ENCODE results near the gene CREB3L2.
A peak's percentile ranks its signal among the peaks of the same experiment; 100 is the strongest.

Gene CREB3L2

GRCh38 chr7:138008588-138009349 is 6.9 kb upstream of the CREB3L2 start:
- DNase-seq: peak; percentile 69

GRCh38 chr7:138008019-138008587 is 6.2 kb upstream of the CREB3L2 start:
- no peak for DNase-seq

- no peak for DNase-seq
Observed at GRCh38 chr7:138006106-138006505, 4.2 kb upstream of the CREB3L2 start.

- DNase-seq: no peak
Observed at GRCh38 chr7:138004936-138005335, 3.0 kb upstream of the CREB3L2 start.

GRCh38 chr7:138004046-138004445 is 2.2 kb upstream of the CREB3L2 start:
- no peak for DNase-seq

- DNase-seq: no peak
Observed at GRCh38 chr7:138002828-138003189, 923 bp upstream of the CREB3L2 start.

GRCh38 chr7:138002096-138002827 is 376 bp upstream of the CREB3L2 start:
- DNase-seq: peak; percentile 99

GRCh38 chr7:138000081-138000701 is 1.7 kb downstream of the CREB3L2 start:
- DNase-seq: no peak

- no peak for DNase-seq
Observed at GRCh38 chr7:137999496-138000080, 2.3 kb downstream of the CREB3L2 start.

GRCh38 chr7:137998250-137998649 is 3.6 kb downstream of the CREB3L2 start:
- no peak for DNase-seq

GRCh38 chr7:137996871-137997270 is 5.0 kb downstream of the CREB3L2 start:
- no peak for DNase-seq

GRCh38 chr7:137996386-137996851 is 5.5 kb downstream of the CREB3L2 start:
- DNase-seq: peak; percentile 27

GRCh38 chr7:137994216-137994615 is 7.7 kb downstream of the CREB3L2 start:
- DNase-seq: no peak

- DNase-seq: no peak
Observed at GRCh38 chr7:137993395-137993743, 8.5 kb downstream of the CREB3L2 start.

GRCh38 chr7:137992550-137993394 is 9.1 kb downstream of the CREB3L2 start:
- peak; percentile 67 for DNase-seq

GRCh38 chr7:137992104-137992549 is 9.8 kb downstream of the CREB3L2 start:
- DNase-seq: no peak

- DNase-seq: no peak
Observed at GRCh38 chr7:137990251-137990941, 11.5 kb downstream of the CREB3L2 start.

GRCh38 chr7:137989590-137989989 is 12.3 kb downstream of the CREB3L2 start:
- DNase-seq: no peak

- no peak for DNase-seq
Observed at GRCh38 chr7:137989094-137989493, 12.8 kb downstream of the CREB3L2 start.

GRCh38 chr7:137987968-137988367 is 13.9 kb downstream of the CREB3L2 start:
- DNase-seq: no peak

GRCh38 chr7:137987563-137987962 is 14.3 kb downstream of the CREB3L2 start:
- DNase-seq: no peak

GRCh38 chr7:137987018-137987349 is 14.9 kb downstream of the CREB3L2 start:
- DNase-seq: no peak

All from activated CD4-positive, alpha-beta T cell treated with anti-CD3 and anti-CD28 coated beads, Interleukin-10, Interleukin-2, amounts not matched to agents 100 ng/mL and 50 ng/mL, durations not matched to agents 16 hours and 8 hours (primary cell).